ENCODE data around the gene MAPRE3.

Gene MAPRE3

DNA sequence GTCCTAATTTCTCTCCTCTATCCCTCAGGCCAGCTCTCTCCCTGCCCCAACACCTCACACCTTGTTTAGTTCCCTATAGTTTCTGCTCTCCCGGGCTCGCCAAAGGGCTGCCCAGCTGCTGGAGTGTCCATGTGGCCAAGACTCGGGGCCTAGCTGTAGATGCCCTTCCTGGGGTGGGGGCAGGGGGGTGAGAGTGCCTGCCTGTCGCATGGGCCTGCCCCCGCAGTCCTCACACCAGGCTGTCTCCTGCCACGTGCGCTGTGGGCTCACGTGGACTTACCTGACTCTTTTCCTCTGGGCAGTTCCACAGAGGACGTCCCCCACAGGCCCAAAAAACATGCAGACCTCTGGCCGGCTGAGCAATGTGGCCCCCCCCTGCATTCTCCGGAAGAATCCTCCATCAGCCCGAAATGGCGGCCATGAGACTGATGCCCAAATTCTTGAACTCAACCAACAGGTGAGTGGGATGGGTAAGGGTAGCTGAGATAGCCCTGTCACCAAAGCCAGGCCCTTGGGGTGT is 54.9 kb downstream of the MAPRE3 start:
- TF ChIP-seq, protein P1, sequence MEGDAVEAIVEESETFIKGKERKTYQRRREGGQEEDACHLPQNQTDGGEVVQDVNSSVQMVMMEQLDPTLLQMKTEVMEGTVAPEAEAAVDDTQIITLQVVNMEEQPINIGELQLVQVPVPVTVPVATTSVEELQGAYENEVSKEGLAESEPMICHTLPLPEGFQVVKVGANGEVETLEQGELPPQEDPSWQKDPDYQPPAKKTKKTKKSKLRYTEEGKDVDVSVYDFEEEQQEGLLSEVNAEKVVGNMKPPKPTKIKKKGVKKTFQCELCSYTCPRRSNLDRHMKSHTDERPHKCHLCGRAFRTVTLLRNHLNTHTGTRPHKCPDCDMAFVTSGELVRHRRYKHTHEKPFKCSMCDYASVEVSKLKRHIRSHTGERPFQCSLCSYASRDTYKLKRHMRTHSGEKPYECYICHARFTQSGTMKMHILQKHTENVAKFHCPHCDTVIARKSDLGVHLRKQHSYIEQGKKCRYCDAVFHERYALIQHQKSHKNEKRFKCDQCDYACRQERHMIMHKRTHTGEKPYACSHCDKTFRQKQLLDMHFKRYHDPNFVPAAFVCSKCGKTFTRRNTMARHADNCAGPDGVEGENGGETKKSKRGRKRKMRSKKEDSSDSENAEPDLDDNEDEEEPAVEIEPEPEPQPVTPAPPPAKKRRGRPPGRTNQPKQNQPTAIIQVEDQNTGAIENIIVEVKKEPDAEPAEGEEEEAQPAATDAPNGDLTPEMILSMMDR (IDR thresholded peaks at IDR 0.05; ENCODE audit: low read depth, low read length) = no peak
- H3K4me3 ChIP-seq (replicated peaks in 1 of 2; ENCODE audit: low read depth in 2 of 2, low read length in 2 of 2) = no peak overlapping the region
- DNase-seq (ENCODE audit: low read depth in 2 of 2) = no peak

DNA sequence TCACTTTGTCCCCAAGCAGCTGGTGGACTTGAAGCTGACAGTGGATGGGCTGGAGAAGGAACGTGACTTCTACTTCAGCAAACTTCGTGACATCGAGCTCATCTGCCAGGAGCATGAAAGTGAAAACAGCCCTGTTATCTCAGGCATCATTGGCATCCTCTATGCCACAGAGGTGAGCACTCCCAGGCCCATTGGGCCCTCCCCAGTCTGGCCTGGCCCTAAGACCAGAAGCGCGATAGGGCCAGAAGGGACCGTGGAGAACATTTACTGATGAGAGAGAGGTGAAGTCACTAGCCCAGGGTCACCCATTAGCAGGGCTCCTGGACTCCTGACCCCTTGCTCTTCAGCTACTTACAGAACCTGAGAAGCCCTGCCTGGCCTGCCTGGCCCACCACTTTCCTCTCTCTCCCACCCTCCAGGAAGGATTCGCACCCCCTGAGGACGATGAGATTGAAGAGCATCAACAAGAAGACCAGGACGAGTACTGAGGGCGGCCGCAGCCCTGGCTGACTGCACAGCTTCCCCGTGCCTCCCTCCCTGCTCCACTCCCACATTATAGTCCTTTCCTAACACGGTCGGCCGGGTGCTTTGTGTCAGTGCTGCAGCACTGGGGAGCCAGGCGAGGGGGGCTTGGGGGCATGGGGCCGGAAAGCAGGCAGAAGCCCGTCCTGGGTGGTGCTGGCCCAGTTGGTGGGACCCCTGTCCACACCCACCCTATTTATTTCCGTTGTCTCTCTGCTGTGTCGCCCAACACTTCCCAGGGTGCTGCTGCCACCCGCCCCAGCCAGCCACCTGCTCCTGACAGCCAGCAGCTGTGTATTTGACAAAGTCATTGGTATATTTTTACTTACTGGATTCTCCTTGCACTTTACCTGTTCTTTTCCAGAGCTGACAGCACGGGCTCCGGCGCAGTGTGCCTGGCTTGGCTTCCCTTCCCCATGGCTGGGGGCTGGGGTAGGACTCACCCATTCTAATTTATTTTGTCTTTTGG is 55.7 kb downstream of the MAPRE3 start:
- TF ChIP-seq, protein P1 (IDR thresholded peaks at IDR 0.05; ENCODE audit: low read depth, low read length) = no peak

DNA sequence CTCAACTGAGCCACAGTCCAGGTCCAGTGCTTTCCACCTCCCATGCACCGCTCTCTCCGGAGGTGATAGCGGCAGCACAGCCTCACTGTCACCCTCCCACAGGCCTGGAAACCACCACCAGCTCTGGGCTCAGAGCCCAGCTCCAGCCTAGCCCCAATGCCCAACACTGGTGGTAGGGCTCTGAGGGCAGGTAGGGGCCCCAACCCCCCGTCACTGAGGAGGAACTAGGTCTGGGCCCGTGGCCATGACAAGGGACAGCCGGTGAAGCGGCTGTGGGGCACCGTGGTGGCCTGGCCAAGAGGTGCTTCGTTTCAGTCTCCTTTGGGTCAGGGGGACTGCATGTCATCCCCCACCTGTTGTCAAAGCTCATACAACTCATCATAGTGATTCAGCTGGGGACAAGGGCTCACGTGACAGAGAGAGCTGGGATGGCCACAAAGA is 56.8 kb downstream of the MAPRE3 start:
- TF ChIP-seq, protein P1 (IDR thresholded peaks at IDR 0.05; ENCODE audit: low read depth, low read length) = no peak
- no peak overlapping the region for H3K4me3 ChIP-seq (replicated peaks in 1 of 2; ENCODE audit: low read depth in 2 of 2, low read length in 2 of 2)
- no peak for DNase-seq (ENCODE audit: low read depth in 2 of 2)

More for the DNA sequence above, 55.7 kb downstream of the MAPRE3 start:
- DNase-seq (ENCODE audit: low read depth in 2 of 2) = no peak
- no peak overlapping the region for H3K4me3 ChIP-seq (replicated peaks in 1 of 2; ENCODE audit: low read depth in 2 of 2, low read length in 2 of 2)

DNA sequence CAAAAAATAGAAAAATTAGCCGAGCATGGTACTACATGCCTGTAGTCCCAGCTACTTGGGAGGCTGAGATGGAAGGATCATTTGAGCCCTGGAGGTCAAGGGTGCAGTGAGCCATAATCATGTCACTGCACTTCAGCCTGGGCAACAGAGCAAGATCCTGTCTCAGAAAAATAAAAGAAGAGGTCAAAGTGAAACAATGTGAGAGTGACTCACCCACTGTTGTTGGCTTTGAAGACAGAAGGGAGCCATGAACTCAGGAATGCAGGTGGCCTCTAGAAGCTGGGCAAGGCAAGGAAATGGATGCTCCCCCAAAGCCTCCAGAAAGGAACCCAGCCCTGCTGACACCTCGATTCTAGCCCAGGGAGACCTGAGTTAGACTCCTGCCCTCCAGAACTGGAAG is 58.6 kb downstream of the MAPRE3 start:
- H3K4me3 ChIP-seq (replicated peaks in 1 of 2; ENCODE audit: low read depth in 2 of 2, low read length in 2 of 2) = no peak overlapping the region
- TF ChIP-seq, protein P1 (IDR thresholded peaks at IDR 0.05; ENCODE audit: low read depth, low read length) = no peak
- peak in 1 of 2 donors; percentile 31 for DNase-seq (ENCODE audit: low read depth in 2 of 2)

DNA sequence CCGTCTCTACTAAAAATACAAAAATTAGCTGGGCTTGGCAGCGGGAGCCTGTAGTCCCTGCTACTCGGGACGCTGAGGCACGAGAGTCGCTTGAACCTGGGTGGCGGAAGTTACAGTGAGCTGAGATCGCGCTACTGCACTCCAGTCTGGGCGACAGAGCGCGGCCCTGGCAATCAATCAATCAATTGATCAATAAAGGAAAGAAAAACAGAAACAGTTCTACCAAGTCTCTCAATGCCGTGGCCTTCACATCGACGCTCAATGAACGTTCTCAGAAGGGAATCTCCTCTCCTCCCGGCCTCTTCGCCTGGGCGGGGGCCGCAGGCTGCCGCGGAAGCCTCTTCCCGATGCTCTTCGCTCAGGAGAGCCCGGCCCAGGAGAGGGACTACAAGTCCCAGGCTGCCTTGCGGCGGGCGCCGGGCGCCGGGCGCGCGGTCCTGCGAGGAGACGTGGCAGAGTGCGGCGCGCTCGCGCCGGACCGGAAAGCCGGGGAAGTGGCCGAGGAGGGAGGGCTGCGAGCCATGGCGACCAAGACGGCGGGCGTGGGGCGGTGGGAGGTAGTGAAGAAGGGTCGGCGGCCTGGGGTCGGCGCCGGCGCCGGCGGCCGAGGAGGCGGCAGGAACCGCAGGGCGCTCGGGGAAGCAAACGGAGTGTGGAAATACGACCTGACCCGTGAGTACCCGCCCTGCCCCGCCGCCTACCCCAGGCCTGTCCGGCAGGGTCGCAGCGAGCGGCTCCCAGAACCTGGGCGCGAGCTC is 62.2 kb downstream of the MAPRE3 start, which contains the start of gene TMEM214:
TMEM214 (plus strand) TSS at position 471 of the 758 bp plus-strand sequence; CDS start at position 522, 51 bp downstream.
- peak within 1 kb of the TSS; percentile 92 to 100 for H3K4me3 ChIP-seq (replicated peaks in 1 of 2; ENCODE audit: low read depth in 2 of 2, low read length in 2 of 2)
- DNase-seq (ENCODE audit: low read depth in 2 of 2) = peak; percentile 87 to 92
- TF ChIP-seq, protein P1 (IDR thresholded peaks at IDR 0.05; ENCODE audit: low read depth, low read length) = no peak

DNA sequence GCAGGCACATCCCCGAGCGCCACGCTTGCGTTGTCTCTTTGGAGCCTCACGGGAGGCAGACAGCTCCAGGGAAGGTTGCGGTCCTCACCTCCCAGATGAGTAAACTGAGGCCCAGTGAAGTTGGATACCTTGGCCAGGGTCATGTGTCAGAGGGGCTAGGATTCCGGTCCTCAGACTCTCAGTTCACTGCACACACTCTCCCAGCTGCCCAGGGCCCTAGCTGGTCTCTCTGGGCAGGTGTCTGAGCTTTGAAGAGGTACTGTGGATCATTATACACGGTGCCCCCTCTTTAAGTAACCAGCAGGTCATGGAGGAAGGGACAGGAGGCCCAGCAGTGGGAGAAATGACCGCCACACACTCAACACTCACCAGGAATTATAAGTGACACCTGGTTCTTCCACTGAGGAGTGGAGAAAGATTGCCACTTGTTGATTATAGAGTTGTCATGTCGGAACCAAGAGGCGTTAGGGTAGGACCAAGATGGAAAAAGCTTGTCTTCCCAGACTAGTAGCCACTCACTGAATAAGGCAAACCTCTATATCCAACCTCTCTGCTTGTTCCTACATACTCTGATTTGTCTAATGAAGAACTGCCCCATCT is 62.9 kb downstream of the MAPRE3 start:
- H3K4me3 ChIP-seq (replicated peaks in 1 of 2; ENCODE audit: low read depth in 2 of 2, low read length in 2 of 2) = peak overlapping the region; percentile 92 to 100
- TF ChIP-seq, protein P1 (IDR thresholded peaks at IDR 0.05; ENCODE audit: low read depth, low read length) = peak; percentile 2
- no peak for DNase-seq (ENCODE audit: low read depth in 2 of 2)
